Spinal cord (tissue), 10 donors: ENCODE data around the gene MST1R. TPM values are rescaled to one million over a fixed set of nuclear protein-coding genes. Genes with fewer than 3 reads are reported as not detected.
A peak's percentile ranks its signal among the peaks of the same experiment; 100 is the strongest.

Experiments
- DNase-seq, 6 donors: peaks; one replicate each; pipeline versions ENCODE4 v3.0.0 to v3.0.0-alpha.2; 2013 to 2015; ENCODE audit warnings: low spot score in 6 of 6, low read depth in 4 of 6
- H3K27ac ChIP-seq: one replicate; pipeline ENCODE4 v1.5.1; 2013; ENCODE audit warnings: low read depth, low read length, control low read depth
- H3K27me3 ChIP-seq: one replicate; pipeline ENCODE4 v1.6.1; 2013; ENCODE audit warnings: low read length; ENCODE audit not compliant: control insufficient read depth, insufficient read depth
- H3K36me3 ChIP-seq: one replicate; pipeline ENCODE4 v1.6.1; 2013; ENCODE audit warnings: low read length; ENCODE audit not compliant: control insufficient read depth, insufficient read depth
- H3K4me1 ChIP-seq: one replicate; pipeline ENCODE4 v1.6.1; 2013; ENCODE audit warnings: low read length; ENCODE audit not compliant: control insufficient read depth, insufficient read depth
- H3K4me3 ChIP-seq: one replicate; pipeline ENCODE4 v1.5.1; 2013; ENCODE audit warnings: low read depth, low read length, control low read depth
- H3K9me3 ChIP-seq: one replicate; pipeline ENCODE4 v1.6.1; 2013; ENCODE audit warnings: low read length; ENCODE audit not compliant: control insufficient read depth, insufficient read depth
- WGBS: methylation state at CpG from one replicate; pipeline ENCODE4 v1.1.5; 2013; ENCODE audit warnings: missing lambda C conversion rate; ENCODE audit not compliant: insufficient coverage; 5-methylcytosine and 5-hydroxymethylcytosine counted together
- polyA plus RNA-seq, 2 donors: library from polyadenylated mRNA; unstranded; fragments of 120-200 nt; gene quantifications; one replicate each; pipeline ENCODE4 v1.2.1, GENCODE V29; 2013; ENCODE audit not compliant: insufficient read length in 2 of 2
- total RNA-seq, 2 donors: library from RNA; depleted of rRNA in 1 of 2; stranded (reverse); fragments of 120-200 nt in 1 of 2; fragments of >200 nt in 1 of 2; gene quantifications; one replicate each; pipeline versions ENCODE4 v1.2.3 to v1.2.4, GENCODE V29; 2013 to 2014
- donor health status: healthy.

Gene MST1R
- total and polyA plus RNA-seq, 4 donors: 0.63 to 2.5 (median 0.84) TPM

- Histone ChIP-seq H3K27me3 (no peaks in the 10 kb centered on the region), H3K27ac (no peak overlapping the region), H3K4me1 (peaks cover 19% of the 10 kb centered on the region), H3K4me3 (no peak overlapping the region), H3K36me3 (no peaks in the 10 kb centered on the region), H3K9me3 (no peaks in the 10 kb centered on the region)
- peak in 2 of 6 donors; percentile 87 to 92 for DNase-seq
- 44% methylated on average over 1 of the region's 6 CpGs for WGBS
Observed at GRCh38 chr3:49880581-49881315, 22.9 kb downstream of the MST1R start.

- Histone ChIP-seq H3K27ac (no peak overlapping the region), H3K36me3 (no peaks in the 10 kb centered on the region), H3K27me3 (no peaks in the 10 kb centered on the region), H3K4me1 (peaks cover 19% of the 10 kb centered on the region), H3K9me3 (no peaks in the 10 kb centered on the region), H3K4me3 (no peak overlapping the region)
- DNase-seq: no peak
- no CpG with 5 or more reads among the region's 2 CpGs for WGBS
Observed at GRCh38 chr3:49879721-49880120, 24.0 kb downstream of the MST1R start.

- Histone ChIP-seq H3K27ac (no peak overlapping the region), H3K4me1 (peaks cover 21% of the 10 kb centered on the region), H3K9me3 (no peaks in the 10 kb centered on the region), H3K4me3 (no peak overlapping the region), H3K27me3 (no peaks in the 10 kb centered on the region), H3K36me3 (no peaks in the 10 kb centered on the region)
- DNase-seq: no peak
Observed at GRCh38 chr3:49878686-49879085, 25.0 kb downstream of the MST1R start.

- H3K27me3 ChIP-seq: no peaks in the 10 kb centered on the region
- no CpG with 5 or more reads among the region's 2 CpGs for WGBS
- H3K4me1 ChIP-seq: peaks cover 31% of the 10 kb centered on the region
- H3K9me3 ChIP-seq: no peaks in the 10 kb centered on the region
- peak in 1 of 6 donors; percentile 93 for DNase-seq
- H3K27ac ChIP-seq: no peak overlapping the region
- H3K4me3 ChIP-seq: no peak overlapping the region
- no peaks in the 10 kb centered on the region for H3K36me3 ChIP-seq
Observed at GRCh38 chr3:49877716-49878115, 26.0 kb downstream of the MST1R start.

- Histone ChIP-seq H3K36me3 (no peaks in the 10 kb centered on the region), H3K4me3 (no peak overlapping the region), H3K27ac (no peak overlapping the region), H3K9me3 (no peaks in the 10 kb centered on the region), H3K4me1 (peaks cover 39% of the 10 kb centered on the region), H3K27me3 (no peaks in the 10 kb centered on the region)
- DNase-seq: no peak
- WGBS: 87% methylated on average over 5 of the region's 5 CpGs
Observed at GRCh38 chr3:49876567-49876966, 27.1 kb downstream of the MST1R start.

- Histone ChIP-seq H3K27me3 (peaks cover 5% of the 10 kb centered on the region), H3K9me3 (no peaks in the 10 kb centered on the region), H3K36me3 (no peaks in the 10 kb centered on the region), H3K27ac (peak overlapping the region; percentile 8), H3K4me3 (no peak overlapping the region), H3K4me1 (peaks cover 52% of the 10 kb centered on the region)
- DNase-seq: no peak
- 95% methylated on average over 8 of the region's 8 CpGs for WGBS
Observed at GRCh38 chr3:49873623-49874022, 30.1 kb downstream of the MST1R start.

GRCh38 chr3:49872801-49873281 lies 30.8 kb downstream of the MST1R start:
- WGBS: 15% methylated on average over 4 of the region's 4 CpGs
- Histone ChIP-seq H3K27ac (no peak overlapping the region), H3K27me3 (peaks cover 6% of the 10 kb centered on the region), H3K4me3 (no peak overlapping the region), H3K9me3 (no peaks in the 10 kb centered on the region), H3K36me3 (no peaks in the 10 kb centered on the region), H3K4me1 (peaks cover 60% of the 10 kb centered on the region)
- DNase-seq: peak in 2 of 6 donors; percentile 70 to 76

GRCh38 chr3:49871531-49872153 lies 32.0 kb downstream of the MST1R start:
- H3K4me3 ChIP-seq: no peak overlapping the region
- H3K36me3 ChIP-seq: no peaks in the 10 kb centered on the region
- peak in 2 of 6 donors; percentile 49 to 53 for DNase-seq
- WGBS: 31% methylated on average over 9 of the region's 10 CpGs
- peaks cover 6% of the 10 kb centered on the region for H3K27me3 ChIP-seq
- H3K4me1 ChIP-seq: peaks cover 71% of the 10 kb centered on the region
- H3K27ac ChIP-seq: peak overlapping the region; percentile 50
- H3K9me3 ChIP-seq: no peaks in the 10 kb centered on the region

- H3K4me3 ChIP-seq: peak within 1 kb of the TSS; percentile 30
- under 1% methylated on average over 59 of the region's 59 CpGs for WGBS
- DNase-seq: peak in 2 of 6 donors; percentile 82 to 85
- H3K36me3 ChIP-seq: no peaks in the 10 kb centered on the region
- H3K4me1 ChIP-seq: peaks cover 86% of the 10 kb centered on the region
- peaks cover 6% of the 10 kb centered on the region for H3K27me3 ChIP-seq
- no peak within 1 kb of the TSS for H3K27ac ChIP-seq
- H3K9me3 ChIP-seq: no peaks in the 10 kb centered on the region
Observed at GRCh38 chr3:49869525-49870126, 34.0 kb downstream of the MST1R start, which contains the start of gene CAMKV. Gene CAMKV (minus strand): TSS chr3:49869906. CDS start chr3:49862388, 7,518 bp downstream.
